ENCODE results near the gene RPTOR. TPM values are rescaled to one million over a fixed set of nuclear protein-coding genes. Genes with fewer than 3 reads are reported as not detected.
"Not testable (repeated sequence)": the region's sequence is repeated elsewhere in the genome, so short reads cannot be mapped to it uniquely, and the experiment has no call there.

RPTOR gene
- total RNA-seq, 1 experiment from 2014 or later, result 30.6 TPM

DNA sequence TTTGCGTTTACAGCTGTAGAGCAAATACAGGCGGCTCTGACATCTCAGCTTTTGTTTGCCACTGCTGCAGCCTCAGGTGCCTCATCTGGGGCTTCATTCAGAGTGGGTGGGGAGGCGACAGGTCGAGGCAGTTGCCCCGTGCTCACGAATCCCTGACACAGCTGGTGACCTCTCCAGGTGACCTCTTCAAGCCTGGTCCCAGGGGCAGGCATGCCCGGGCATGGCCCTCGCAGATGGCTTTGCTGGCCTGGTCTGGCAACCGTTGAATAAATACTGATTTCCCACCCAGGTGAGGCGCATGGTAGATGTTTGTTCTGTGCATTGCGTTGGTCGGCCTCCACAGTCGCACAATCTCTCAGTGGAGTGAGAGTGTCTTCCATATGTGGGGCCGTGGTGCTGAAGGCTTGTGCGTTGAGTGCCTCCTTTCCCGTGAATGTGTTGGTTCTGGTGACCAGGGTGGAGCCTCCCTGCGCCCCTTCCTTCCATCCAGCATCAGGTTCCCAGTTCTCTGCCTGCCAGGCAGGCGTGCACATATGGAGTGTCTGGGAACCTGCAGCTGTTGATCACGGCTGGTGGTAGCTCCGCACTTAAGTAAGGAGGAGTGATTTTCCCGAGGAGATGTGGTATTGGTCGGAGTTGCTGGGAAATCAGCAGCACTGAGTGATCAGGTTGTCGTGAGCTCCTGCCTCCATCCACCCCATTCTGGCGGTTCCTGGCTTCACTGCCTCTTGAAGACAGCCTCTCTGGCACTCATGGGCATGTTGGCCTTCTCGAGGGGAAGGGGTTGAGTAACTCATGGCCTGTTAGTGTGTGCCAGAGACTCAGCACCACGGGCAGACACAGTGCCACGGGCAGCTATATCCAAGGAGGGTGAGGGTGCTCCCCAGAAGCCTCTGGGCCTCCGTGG lies 149.7 kb downstream of the RPTOR start:
- no peaks in the 10 kb centered on the region; the same call in 1 of the 2 replicates for H3K36me3 ChIP-seq
- H3K9me3 ChIP-seq, result no peaks in the 10 kb centered on the region
- DNase-seq, result no peak
- no peak overlapping the region for H3K4me3 ChIP-seq
- H3K27me3 ChIP-seq, result no peaks in the 10 kb centered on the region

DNA sequence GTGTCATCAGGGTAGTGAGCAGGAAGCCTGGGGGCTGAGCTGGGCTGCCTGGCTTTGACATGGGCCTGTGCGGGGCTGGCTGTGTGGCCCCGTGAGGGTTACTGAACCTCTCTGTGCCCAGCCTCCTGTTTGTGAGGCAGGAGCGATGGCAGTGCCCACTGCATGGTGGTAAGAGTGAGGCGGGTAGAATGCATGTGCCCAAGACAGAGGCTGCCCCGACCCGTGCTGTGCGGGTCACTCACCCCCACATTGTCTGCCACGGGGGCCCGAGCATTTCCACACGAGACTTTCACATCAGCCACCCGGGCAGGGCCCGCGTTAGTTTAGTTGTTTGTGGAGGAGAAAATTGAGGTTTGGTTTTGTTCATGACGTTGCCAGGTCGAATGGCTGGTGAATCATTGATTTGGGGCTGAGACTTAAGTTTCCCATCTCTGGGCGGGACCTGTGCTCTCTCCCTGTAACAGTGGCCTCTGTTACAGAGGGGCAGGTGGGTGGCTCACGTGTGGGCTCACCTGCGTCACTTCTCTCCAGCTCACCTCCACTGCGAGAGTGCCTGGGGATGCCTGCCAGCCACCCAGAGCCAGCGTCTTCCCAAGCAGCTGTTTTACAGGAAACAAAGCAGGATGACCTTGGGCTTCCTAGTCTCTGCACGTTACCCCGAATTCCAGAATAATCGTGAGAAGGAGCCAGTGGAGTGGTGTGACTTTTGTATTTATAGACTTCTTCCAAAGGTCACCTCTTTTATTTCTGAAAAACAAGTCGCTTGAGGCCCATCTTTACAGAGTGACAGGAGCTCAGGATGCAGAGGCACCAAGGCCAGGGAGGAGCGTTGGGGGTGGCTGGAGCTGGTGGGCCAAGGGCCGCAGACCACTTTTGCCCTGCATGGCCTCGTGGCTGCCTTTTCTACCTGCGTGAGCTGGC lies 150.6 kb downstream of the RPTOR start:
- DNase-seq, result no peak
- Histone ChIP-seq H3K27me3 (no peaks in the 10 kb centered on the region), H3K4me3 (no peak overlapping the region), H3K36me3 (no peaks in the 10 kb centered on the region; the same call in 1 of the 2 replicates), H3K9me3 (peaks cover 2% of the 10 kb centered on the region; the same call in 1 of the 2 replicates)

- H3K9me3 ChIP-seq, result peaks cover 2% of the 10 kb centered on the region; the same call in 1 of the 2 replicates
- no peak overlapping the region for H3K4me3 ChIP-seq
- H3K27me3 ChIP-seq, result no peaks in the 10 kb centered on the region
- H3K36me3 ChIP-seq, result no peaks in the 10 kb centered on the region; the same call in 1 of the 2 replicates
- no peak for DNase-seq
Observed at GRCh38 chr17:80695979-80696378, 151.3 kb downstream of the RPTOR start.

GRCh38 chr17:80696456-80696855 lies 151.8 kb downstream of the RPTOR start:
- Histone ChIP-seq H3K36me3 (no peaks in the 10 kb centered on the region; the same call in 1 of the 2 replicates), H3K9me3 (peaks cover 2% of the 10 kb centered on the region; the same call in 1 of the 2 replicates), H3K4me3 (no peak overlapping the region), H3K27me3 (no peaks in the 10 kb centered on the region)
- no peak for DNase-seq

GRCh38 chr17:80696964-80697363 lies 152.3 kb downstream of the RPTOR start:
- Histone ChIP-seq H3K36me3 (no peaks in the 10 kb centered on the region; the same call in 1 of the 2 replicates), H3K27me3 (no peaks in the 10 kb centered on the region), H3K9me3 (peaks cover 2% of the 10 kb centered on the region; the same call in 1 of the 2 replicates), H3K4me3 (no peak overlapping the region)
- no peak for DNase-seq

DNA sequence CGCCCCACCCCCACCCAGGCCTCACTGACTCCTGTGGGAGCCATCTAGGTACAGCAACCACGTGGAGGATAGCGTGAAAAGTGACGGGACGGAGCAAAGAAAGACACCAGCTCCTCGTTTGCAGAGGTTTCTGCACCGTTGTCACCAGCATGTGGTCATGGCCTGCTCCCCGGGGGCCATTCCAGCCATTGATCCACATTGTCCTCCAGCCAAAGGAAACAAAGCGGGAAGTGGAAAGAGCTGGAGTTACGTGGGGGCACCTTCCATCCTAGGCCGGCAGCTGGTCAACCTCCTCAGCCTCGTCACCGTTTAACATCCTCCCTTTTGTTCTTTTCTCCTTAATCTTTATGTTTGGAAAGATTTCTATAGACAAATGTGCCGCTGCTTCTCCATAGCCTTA lies 153.7 kb downstream of the RPTOR start:
- Histone ChIP-seq H3K4me3 (no peak overlapping the region), H3K36me3 (no peaks in the 10 kb centered on the region), H3K27me3 (no peaks in the 10 kb centered on the region), H3K9me3 (peaks cover 2% of the 10 kb centered on the region; the same call in 1 of the 2 replicates)
- no peak for DNase-seq

DNA sequence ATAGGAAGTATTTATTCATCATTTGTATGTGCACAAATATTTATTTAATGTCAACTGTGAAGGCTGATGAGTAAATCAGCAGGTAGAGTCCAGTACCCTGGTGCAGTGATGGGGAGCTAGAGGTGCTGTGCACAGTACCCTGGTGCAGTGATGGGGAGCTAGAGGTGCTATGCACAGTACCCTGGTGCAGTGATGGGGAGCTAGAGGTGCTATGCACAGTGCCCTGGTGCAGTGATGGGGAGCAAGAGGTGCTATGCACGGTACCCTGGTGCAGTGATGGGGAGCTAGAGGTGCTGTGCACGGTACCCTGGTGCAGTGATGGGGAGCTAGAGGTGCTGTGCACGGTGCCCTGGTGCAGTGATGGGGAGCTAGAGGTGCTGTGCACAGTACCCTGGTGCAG lies 154.6 kb downstream of the RPTOR start:
- DNase-seq, H3K27me3 ChIP-seq, H3K36me3 ChIP-seq: not testable (repeated sequence)

DNA sequence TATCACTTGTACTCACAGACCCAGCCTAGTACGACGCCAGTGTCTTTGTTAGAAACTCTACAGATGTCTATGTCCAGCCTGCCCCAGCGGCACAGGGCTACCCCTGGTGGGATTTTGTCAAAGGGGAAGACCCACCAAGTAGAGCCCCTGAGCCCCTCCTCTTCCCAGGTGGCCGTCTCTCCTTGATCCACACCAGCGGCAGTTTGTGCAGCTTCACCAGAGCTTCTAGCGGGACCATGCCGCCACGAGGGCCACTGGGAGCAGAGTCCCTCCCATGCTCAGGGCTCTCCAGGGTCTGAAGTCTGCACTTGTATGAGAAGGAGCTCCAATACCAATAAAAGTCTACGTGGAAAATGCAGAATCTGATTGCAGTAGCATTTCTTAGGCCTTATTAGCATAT lies 157.1 kb downstream of the RPTOR start:
- peaks cover 2% of the 10 kb centered on the region; the same call in 1 of the 2 replicates for H3K9me3 ChIP-seq
- no peak for DNase-seq
- no peak overlapping the region for H3K4me3 ChIP-seq
- H3K27me3 ChIP-seq, result no peaks in the 10 kb centered on the region
- H3K36me3 ChIP-seq, result no peaks in the 10 kb centered on the region

More for the DNA sequence above, 154.6 kb downstream of the RPTOR start:
- not testable (repeated sequence) for H3K9me3 ChIP-seq, H3K4me3 ChIP-seq

DNA sequence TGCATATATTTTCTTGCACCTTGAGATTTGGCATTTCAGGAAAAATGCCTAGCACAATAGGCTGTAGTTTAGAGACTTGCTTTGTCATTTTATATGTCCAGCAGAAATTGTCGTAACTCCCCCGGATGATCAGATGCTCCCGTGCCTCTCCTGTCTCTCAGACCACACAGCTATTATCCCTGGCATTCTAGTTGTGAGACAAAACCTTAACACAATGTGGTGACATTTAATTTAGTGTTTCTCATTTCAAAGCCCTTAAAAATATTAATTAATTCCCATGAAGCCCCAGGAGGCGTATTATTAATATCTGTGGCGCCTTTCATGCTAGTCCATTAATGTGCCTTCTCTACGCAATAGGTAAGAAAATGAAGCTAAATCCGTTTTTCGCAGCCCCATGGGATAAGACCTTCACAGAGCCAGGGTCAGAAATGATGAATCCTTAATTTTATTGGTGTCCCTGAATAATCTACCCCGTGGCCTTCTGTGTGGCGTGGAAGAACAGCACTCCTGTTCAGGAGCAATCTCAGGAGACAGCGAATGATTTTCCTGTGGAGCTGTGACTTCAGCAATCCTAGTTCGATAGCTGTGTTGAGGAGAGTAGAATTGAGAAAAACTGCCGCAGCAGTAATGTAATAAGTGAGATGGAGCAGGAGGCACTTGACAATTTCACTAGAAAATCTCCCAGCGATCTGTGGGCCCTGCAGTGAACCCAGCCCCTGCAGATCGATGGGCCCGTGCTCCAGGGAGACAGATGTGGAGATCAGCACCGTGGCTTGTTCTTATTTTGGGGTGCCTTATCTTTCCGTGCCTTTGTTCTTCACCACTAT lies 157.9 kb downstream of the RPTOR start:
- Histone ChIP-seq H3K27me3 (no peaks in the 10 kb centered on the region), H3K9me3 (peaks cover 2% of the 10 kb centered on the region; the same call in 1 of the 2 replicates)
- DNase-seq, result no peak

DNA sequence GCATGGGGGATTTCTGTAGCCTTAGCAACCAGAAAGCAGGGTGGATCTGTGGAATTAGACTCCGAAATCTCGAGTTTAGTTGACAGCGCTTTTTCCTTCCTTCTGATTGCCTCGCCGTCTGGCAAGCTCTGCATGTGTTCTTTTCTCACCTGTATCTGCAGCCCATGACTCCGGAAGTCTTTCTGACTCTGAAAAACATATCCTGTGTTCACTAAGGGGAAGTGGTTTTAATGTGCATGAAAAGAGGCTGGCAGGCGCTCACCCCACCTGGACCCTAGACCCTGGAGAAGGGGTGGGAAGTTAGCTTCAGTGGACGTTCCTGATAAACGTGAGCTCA lies 158.5 kb downstream of the RPTOR start:
- Histone ChIP-seq H3K4me3 (no peak overlapping the region), H3K27me3 (no peaks in the 10 kb centered on the region), H3K9me3 (peaks cover 2% of the 10 kb centered on the region; the same call in 1 of the 2 replicates), H3K36me3 (no peaks in the 10 kb centered on the region; the same call in 1 of the 2 replicates)
- no peak for DNase-seq

More for the DNA sequence above, 157.9 kb downstream of the RPTOR start:
- Histone ChIP-seq H3K36me3 (no peaks in the 10 kb centered on the region), H3K4me3 (no peak overlapping the region)

DNA sequence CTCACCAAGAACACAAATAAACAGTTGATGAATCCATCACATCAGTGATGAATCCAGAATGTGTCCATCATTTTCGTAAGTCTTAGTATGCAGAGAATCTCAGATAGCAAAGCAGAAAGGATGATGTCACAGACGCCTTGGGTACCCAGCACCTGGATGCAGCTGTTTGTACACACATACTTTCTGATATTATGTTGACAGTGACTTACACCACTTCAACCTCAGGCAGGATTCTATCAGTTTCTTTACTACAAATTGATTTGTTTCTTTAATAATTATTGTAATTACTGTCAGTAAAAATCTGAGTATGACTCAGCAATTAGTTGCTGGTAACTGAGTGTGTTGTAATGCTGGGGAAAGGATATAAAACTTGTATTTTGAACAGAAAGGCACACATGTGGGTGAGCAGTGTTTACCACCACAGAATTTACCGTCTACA lies 159.8 kb downstream of the RPTOR start:
- H3K9me3 ChIP-seq, result peaks cover 2% of the 10 kb centered on the region; the same call in 1 of the 2 replicates
- no peaks in the 10 kb centered on the region; the same call in 1 of the 2 replicates for H3K36me3 ChIP-seq
- no peak for DNase-seq
- no peak overlapping the region for H3K4me3 ChIP-seq
- H3K27me3 ChIP-seq, result no peaks in the 10 kb centered on the region

- Histone ChIP-seq H3K27me3 (no peaks in the 10 kb centered on the region), H3K4me3 (no peak overlapping the region), H3K9me3 (peaks cover 2% of the 10 kb centered on the region; the same call in 1 of the 2 replicates), H3K36me3 (no peaks in the 10 kb centered on the region; the same call in 1 of the 2 replicates)
- no peak for DNase-seq
Observed at GRCh38 chr17:80704894-80705293, 160.3 kb downstream of the RPTOR start.

- H3K36me3 ChIP-seq, result no peaks in the 10 kb centered on the region; the same call in 1 of the 2 replicates
Observed at GRCh38 chr17:80705988-80706387, 161.3 kb downstream of the RPTOR start.

GRCh38 chr17:80706463-80706867 lies 161.8 kb downstream of the RPTOR start:
- Histone ChIP-seq H3K27me3 (no peaks in the 10 kb centered on the region), H3K36me3 (no peaks in the 10 kb centered on the region; the same call in 1 of the 2 replicates), H3K4me3 (no peak overlapping the region), H3K9me3 (no peaks in the 10 kb centered on the region)
- no peak for DNase-seq

More at GRCh38 chr17:80705988-80706387, 161.3 kb downstream of the RPTOR start:
- no peak for DNase-seq
- Histone ChIP-seq H3K27me3 (no peaks in the 10 kb centered on the region), H3K4me3 (no peak overlapping the region), H3K9me3 (no peaks in the 10 kb centered on the region)

DNA sequence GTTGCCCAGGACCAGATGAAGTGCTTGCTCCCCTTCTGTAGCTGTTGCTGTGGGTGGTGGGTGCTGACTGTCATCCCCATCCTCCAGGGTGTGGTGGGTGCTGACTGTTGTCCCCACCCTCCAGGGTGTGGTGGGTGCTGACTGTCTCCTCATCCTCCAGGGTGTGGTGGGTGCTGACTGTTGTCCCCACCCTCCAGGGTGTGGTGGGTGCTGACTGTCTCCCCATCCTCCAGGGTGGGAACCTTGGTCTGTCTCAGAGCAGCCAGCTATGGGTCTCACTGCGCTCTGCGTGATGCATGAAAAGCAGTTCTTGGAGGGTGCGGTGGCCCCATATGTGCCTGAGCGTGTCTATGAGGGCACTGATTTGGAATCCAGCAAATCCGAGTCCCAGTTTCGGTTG lies 163.8 kb downstream of the RPTOR start:
- no peak for DNase-seq

More for the DNA sequence above, 163.8 kb downstream of the RPTOR start:
- H3K9me3 ChIP-seq, result no peaks in the 10 kb centered on the region
- no peak overlapping the region for H3K4me3 ChIP-seq
- peaks cover 2% of the 10 kb centered on the region for H3K36me3 ChIP-seq
- no peaks in the 10 kb centered on the region for H3K27me3 ChIP-seq

Measured in MG63 (cell line).